HUES64 (cell line): ENCODE results near the gene XPR1. TPM values are rescaled to one million over a fixed set of nuclear protein-coding genes. Genes with fewer than 3 reads are reported as not detected.
A peak's percentile ranks its signal among the peaks of the same experiment; 100 is the strongest.

Experiments
- H3K27ac ChIP-seq: 2 replicates; pipeline ENCODE4 v1.7.0; 2013; ENCODE audit warnings: low read depth, low read length, inconsistent platforms
- H3K27me3 ChIP-seq: 2 replicates; pipeline ENCODE4 v1.6.1; 2013; ENCODE audit warnings: mild to moderate bottlenecking, low read length; ENCODE audit not compliant: insufficient read depth
- H3K36me3 ChIP-seq: 2 replicates; pipeline ENCODE4 v1.6.1; 2013; ENCODE audit warnings: mild to moderate bottlenecking, low read length; ENCODE audit not compliant: insufficient read depth
- H3K4me1 ChIP-seq: 2 replicates; pipeline ENCODE4 v1.6.1; 2013; ENCODE audit warnings: mild to moderate bottlenecking, low read length, moderate library complexity; ENCODE audit not compliant: insufficient read depth
- H3K4me3 ChIP-seq: 2 replicates; pipeline ENCODE4 v1.5.1; 2013; ENCODE audit warnings: mild to moderate bottlenecking, low read length, moderate library complexity
- H3K9ac ChIP-seq: 2 replicates; pipeline ENCODE4 v1.6.1; 2013; ENCODE audit warnings: mild to moderate bottlenecking, low read depth, low read length
- H3K9me3 ChIP-seq: 2 replicates; pipeline ENCODE4 v1.6.1; 2013; ENCODE audit warnings: low read depth, low read length; ENCODE audit not compliant: insufficient read depth
- WGBS: fragments of 150-250, 120-280 bp; methylation state at CpG from one replicate; pipeline ENCODE4 v1.1.7; 2013; ENCODE audit warnings: missing lambda C conversion rate; 5-methylcytosine and 5-hydroxymethylcytosine counted together
- polyA plus RNA-seq, 2 experiments: library from polyadenylated mRNA; stranded (reverse); fragments of 50-300 nt; gene quantifications; one replicate each; pipeline ENCODE4 v1.2.3, GENCODE V29; 2013

The XPR1 gene
- 29.2 TPM for polyA plus RNA-seq (2013, experiment 1 of 2)
- 35.2 TPM for polyA plus RNA-seq (2013, experiment 2 of 2)

DNA sequence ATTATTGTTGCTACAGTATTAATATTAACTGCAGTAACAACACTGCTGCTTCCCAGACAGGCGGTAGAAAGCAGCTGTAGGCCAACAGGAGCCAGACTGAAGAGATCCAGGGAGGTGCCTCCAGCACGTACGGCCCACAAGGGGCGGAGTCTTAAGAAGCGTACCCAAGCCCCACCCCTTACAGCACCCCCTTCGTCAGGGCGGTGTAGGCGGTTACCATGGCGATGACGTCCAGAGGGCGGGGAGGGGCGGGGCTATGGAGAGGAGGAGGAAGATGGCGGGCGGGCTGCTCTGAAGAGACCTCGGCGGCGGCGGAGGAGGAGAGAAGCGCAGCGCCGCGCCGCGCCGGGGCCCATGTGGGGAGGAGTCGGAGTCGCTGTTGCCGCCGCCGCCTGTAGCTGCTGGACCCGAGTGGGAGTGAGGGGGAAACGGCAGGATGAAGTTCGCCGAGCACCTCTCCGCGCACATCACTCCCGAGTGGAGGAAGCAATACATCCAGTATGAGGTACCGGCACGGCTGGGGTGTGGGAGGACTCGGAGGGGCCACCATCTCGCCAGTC lies at the start of gene XPR1:
XPR1 (plus strand) TSS at position 257 of the 560 bp plus-strand sequence; CDS start at position 437, 180 bp downstream.
- Histone ChIP-seq H3K9ac (peak within 1 kb of the TSS; percentile 81), H3K4me1 (peaks cover 22% of the 10 kb centered on the region), H3K27ac (peak within 1 kb of the TSS; percentile 93), H3K27me3 (no peaks in the 10 kb centered on the region), H3K36me3 (no peaks in the 10 kb centered on the region), H3K9me3 (no peaks in the 10 kb centered on the region), H3K4me3 (peak within 1 kb of the TSS; percentile 91)
- WGBS: 1% methylated on average over 39 of the region's 41 CpGs

GRCh38 chr1:180584869-180585268 lies 47.0 kb upstream of the XPR1 start:
- Histone ChIP-seq H3K4me3 (no peak overlapping the region), H3K9ac (no peak overlapping the region), H3K4me1 (no peaks in the 10 kb centered on the region), H3K9me3 (0 out of 2 replicates have a peak, but pooled peaks cover 3% of the 10 kb centered on the region), H3K36me3 (no peaks in the 10 kb centered on the region), H3K27ac (no peak overlapping the region), H3K27me3 (no peaks in the 10 kb centered on the region)
- 94% methylated on average over 8 of the region's 8 CpGs for WGBS

DNA sequence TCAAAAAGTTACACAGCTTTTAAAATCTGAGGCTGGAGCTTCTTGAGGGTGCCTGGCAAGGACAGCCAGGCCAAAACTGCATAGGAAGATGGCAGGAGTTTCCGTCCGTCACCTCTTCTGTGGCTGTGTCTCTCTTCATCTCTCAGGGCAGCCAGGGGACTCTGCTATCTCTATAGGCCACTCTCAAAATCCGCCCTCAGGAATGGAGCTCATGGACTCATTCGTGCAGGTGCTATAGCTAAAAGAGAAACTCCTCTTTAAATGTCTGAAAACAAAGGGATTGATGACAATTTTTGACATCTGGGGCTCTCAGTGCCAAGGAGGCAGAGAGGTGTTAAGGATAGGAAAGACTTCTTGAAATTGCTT lies 45.8 kb upstream of the XPR1 start:
- Histone ChIP-seq H3K4me1 (no peaks in the 10 kb centered on the region), H3K36me3 (no peaks in the 10 kb centered on the region), H3K27me3 (no peaks in the 10 kb centered on the region), H3K9ac (no peak overlapping the region), H3K9me3 (0 out of 2 replicates have a peak, but pooled peaks cover 3% of the 10 kb centered on the region), H3K27ac (no peak overlapping the region), H3K4me3 (no peak overlapping the region)
- WGBS: 91% methylated on average over 4 of the region's 4 CpGs

DNA sequence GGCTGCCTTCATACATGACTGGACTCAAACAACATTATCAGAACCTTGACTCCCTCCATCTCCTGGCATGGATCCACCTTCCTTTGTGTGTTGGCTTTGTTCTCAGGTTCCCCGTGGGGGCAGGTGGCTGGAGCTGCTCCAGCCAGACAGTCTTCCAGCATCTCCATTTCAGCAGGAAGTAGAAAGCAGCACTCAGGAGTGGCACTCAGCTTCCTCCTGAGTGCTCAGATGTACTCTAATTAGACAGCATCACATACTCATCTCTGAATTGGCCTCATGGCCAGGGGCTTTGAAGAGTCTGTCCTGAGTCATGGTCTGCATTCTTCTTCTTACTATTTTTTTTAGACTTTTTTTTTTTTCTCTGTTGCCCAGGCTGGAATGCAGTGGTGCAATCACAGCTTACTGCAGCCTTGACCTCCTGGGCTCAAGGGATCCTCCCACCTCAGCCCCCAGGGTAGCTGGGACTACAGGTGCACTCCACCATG lies 45.1 kb upstream of the XPR1 start:
- no peaks in the 10 kb centered on the region for H3K4me1 ChIP-seq
- 83% methylated on average over 1 of the region's 1 CpG for WGBS
- H3K36me3 ChIP-seq: no peaks in the 10 kb centered on the region
- no peak overlapping the region for H3K4me3 ChIP-seq
- no peak overlapping the region for H3K27ac ChIP-seq
- no peaks in the 10 kb centered on the region for H3K27me3 ChIP-seq
- 0 out of 2 replicates have a peak, but pooled peaks cover 3% of the 10 kb centered on the region for H3K9me3 ChIP-seq
- H3K9ac ChIP-seq: no peak overlapping the region

DNA sequence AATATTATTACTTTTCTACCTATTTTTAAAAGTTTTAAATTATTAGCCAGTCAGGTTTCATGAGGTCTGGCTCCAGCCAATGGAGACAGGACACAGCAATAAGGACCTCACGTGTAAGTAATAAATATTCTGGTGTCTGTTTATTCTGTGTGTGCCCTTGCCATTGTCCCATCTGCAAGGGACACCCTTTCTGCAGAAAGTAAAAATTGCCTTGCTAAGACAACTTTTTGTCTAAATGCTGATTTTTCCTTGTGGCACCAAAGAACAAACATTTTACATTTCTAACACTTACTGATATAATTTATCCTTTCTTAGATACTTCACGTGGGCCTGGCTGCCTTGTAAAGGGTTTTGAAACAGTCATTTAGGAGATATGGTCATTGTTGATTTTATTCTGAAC lies 43.7 kb upstream of the XPR1 start:
- Histone ChIP-seq H3K9me3 (0 out of 2 replicates have a peak, but pooled peaks cover 3% of the 10 kb centered on the region), H3K27me3 (no peaks in the 10 kb centered on the region), H3K4me1 (no peaks in the 10 kb centered on the region), H3K27ac (no peak overlapping the region), H3K4me3 (no peak overlapping the region), H3K36me3 (no peaks in the 10 kb centered on the region), H3K9ac (no peak overlapping the region)
- 90% methylated on average over 1 of the region's 2 CpGs for WGBS

GRCh38 chr1:180590889-180591288 lies 40.9 kb upstream of the XPR1 start:
- H3K27me3 ChIP-seq: no peaks in the 10 kb centered on the region
- H3K4me1 ChIP-seq: no peaks in the 10 kb centered on the region
- 0 out of 2 replicates have a peak, but pooled peaks cover 3% of the 10 kb centered on the region for H3K9me3 ChIP-seq
- 87% methylated on average over 2 of the region's 2 CpGs for WGBS
- H3K4me3 ChIP-seq: no peak overlapping the region
- no peak overlapping the region for H3K9ac ChIP-seq
- H3K36me3 ChIP-seq: no peaks in the 10 kb centered on the region
- no peak overlapping the region for H3K27ac ChIP-seq

DNA sequence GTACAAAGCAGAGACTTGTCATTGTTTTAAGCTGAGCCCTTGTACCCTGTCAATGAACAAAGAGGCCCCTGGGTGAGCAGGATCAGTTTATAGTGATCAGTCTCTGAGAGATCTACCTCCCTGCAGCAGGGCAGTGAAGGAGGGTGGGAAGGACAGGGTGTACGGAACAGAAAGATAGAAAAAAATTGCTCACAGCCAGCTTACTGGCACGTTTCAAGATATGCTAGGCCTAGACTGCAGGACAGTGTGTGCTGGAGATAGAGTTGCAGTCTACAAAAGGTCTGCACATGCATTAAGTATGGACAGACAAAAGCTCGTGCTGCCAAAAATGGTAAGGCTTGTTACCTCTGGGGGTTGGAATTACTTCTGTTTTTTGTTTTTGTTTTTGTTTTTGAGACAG lies 38.4 kb upstream of the XPR1 start:
- Histone ChIP-seq H3K9me3 (no peaks in the 10 kb centered on the region), H3K36me3 (no peaks in the 10 kb centered on the region), H3K27me3 (no peaks in the 10 kb centered on the region), H3K4me3 (no peak overlapping the region), H3K9ac (no peak overlapping the region), H3K27ac (no peak overlapping the region), H3K4me1 (no peaks in the 10 kb centered on the region)
- WGBS: 91% methylated on average over 3 of the region's 3 CpGs

- WGBS: 92% methylated on average over 6 of the region's 6 CpGs
- H3K27me3 ChIP-seq: no peaks in the 10 kb centered on the region
- no peak overlapping the region for H3K27ac ChIP-seq
- H3K9me3 ChIP-seq: no peaks in the 10 kb centered on the region
- H3K4me1 ChIP-seq: no peaks in the 10 kb centered on the region; the same call in 1 of the 2 replicates
- no peak overlapping the region for H3K9ac ChIP-seq
- no peaks in the 10 kb centered on the region for H3K36me3 ChIP-seq
- no peak overlapping the region for H3K4me3 ChIP-seq
Measured at GRCh38 chr1:180594723-180595122, 37.1 kb upstream of the XPR1 start.

DNA sequence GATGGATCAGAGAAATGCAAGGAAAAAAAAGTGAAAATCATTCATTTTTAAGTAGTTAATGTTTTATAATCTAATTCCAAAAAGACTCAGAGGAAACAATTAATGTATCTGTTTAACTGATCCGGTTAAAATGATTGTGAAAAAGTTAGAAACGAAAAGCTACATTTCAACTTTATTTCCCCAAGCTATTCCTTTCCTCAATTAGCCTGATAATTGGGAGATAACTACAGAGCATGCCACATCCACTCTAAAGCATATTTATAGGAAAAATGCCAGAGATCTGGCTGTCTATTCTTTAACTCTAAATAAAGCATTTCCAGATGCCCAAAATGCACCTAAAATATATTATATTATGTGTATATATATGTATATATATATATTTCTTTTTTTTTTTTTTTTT lies 35.9 kb upstream of the XPR1 start:
- Histone ChIP-seq H3K27me3 (no peaks in the 10 kb centered on the region), H3K9me3 (no peaks in the 10 kb centered on the region)
- WGBS: no CpG with 5 or more reads among the region's 2 CpGs

GRCh38 chr1:180597520-180597919 lies 34.3 kb upstream of the XPR1 start:
- Histone ChIP-seq H3K9me3 (no peaks in the 10 kb centered on the region), H3K9ac (no peak overlapping the region), H3K4me1 (no peaks in the 10 kb centered on the region; the same call in 1 of the 2 replicates), H3K4me3 (no peak overlapping the region), H3K27ac (no peak overlapping the region), H3K27me3 (no peaks in the 10 kb centered on the region), H3K36me3 (no peaks in the 10 kb centered on the region)

More for the DNA sequence above, 35.9 kb upstream of the XPR1 start:
- no peak overlapping the region for H3K9ac ChIP-seq
- no peaks in the 10 kb centered on the region for H3K36me3 ChIP-seq
- H3K27ac ChIP-seq: no peak overlapping the region
- no peak overlapping the region for H3K4me3 ChIP-seq
- H3K4me1 ChIP-seq: no peaks in the 10 kb centered on the region; the same call in 1 of the 2 replicates

DNA sequence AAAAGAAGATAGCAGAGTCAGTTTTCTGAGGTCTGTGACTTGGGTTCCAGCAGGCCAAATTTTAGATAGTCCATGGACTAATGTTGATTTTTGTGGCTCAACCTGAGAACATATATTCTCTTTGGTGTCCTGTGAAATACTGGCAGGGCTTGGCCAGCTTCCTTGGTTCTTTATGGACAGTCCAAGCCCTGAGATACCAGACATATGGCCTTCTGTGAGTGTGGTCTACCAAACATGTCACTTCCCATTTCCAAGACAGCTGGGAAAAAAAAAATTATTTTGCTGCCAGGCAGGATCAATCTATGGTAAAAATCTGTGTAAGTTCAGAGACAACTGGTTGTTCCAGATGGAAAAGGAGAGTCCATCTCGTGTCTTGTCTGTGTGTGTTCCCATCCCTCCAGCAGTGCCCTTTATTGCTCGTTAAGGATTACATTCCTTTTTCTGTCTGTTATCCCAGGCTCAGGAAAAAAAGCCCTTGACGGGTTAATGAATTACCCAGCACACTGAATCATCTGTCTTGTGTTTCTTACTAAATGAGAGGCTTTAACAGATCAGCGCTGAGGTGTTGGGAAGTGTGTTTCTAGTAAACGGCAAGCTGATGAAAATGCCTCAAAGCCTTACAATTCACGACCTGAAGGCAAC lies 33.4 kb upstream of the XPR1 start:
- Histone ChIP-seq H3K9ac (no peak overlapping the region), H3K4me3 (no peak overlapping the region), H3K27ac (no peak overlapping the region; the same call in 1 of the 2 replicates), H3K36me3 (no peaks in the 10 kb centered on the region), H3K4me1 (no peaks in the 10 kb centered on the region; the same call in 1 of the 2 replicates), H3K9me3 (no peaks in the 10 kb centered on the region), H3K27me3 (no peaks in the 10 kb centered on the region)
- WGBS: 57% methylated on average over 6 of the region's 6 CpGs
